GM12875 (cell line): Measurements from ENCODE around the gene TMEM132D.

Experiments used
- H3K4me3 ChIP-seq: one replicate; pipeline ENCODE4 v1.5.1; 2011; ENCODE audit warnings: low read depth, low read length, control low read depth
- TF ChIP-seq, protein P1 (sequence below): IDR thresholded peaks from 2 replicates; pipeline ENCODE4 v1.5.1; 2011; ENCODE audit warnings: low read depth, mild to moderate bottlenecking, control low read depth, inconsistent platforms, low read length, moderate library complexity, borderline replicate concordance; ENCODE audit not compliant: insufficient read depth

Gene TMEM132D

DNA sequence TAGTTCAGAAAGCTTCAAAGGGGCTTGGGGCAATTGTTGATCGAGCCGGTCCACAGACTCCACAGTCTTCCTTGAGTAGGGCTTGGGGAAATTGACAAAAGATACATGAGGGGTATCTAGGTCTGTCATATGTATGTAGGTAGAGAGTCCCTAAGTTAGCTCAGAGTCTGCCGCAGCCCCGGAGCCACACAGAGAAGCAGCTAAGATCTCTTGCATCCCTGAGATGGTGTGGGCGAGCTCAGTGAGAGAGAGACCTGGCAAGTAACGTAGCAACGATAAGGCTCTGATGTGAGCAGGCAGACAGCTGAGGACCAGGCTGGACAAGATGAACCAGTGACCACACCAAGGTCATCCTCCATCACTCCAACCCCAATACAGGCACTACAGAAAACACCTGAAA, 297.6 kb downstream of the TMEM132D start:
- no peak overlapping the region for H3K4me3 ChIP-seq
- TF ChIP-seq, protein P1, sequence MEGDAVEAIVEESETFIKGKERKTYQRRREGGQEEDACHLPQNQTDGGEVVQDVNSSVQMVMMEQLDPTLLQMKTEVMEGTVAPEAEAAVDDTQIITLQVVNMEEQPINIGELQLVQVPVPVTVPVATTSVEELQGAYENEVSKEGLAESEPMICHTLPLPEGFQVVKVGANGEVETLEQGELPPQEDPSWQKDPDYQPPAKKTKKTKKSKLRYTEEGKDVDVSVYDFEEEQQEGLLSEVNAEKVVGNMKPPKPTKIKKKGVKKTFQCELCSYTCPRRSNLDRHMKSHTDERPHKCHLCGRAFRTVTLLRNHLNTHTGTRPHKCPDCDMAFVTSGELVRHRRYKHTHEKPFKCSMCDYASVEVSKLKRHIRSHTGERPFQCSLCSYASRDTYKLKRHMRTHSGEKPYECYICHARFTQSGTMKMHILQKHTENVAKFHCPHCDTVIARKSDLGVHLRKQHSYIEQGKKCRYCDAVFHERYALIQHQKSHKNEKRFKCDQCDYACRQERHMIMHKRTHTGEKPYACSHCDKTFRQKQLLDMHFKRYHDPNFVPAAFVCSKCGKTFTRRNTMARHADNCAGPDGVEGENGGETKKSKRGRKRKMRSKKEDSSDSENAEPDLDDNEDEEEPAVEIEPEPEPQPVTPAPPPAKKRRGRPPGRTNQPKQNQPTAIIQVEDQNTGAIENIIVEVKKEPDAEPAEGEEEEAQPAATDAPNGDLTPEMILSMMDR = no peak

DNA sequence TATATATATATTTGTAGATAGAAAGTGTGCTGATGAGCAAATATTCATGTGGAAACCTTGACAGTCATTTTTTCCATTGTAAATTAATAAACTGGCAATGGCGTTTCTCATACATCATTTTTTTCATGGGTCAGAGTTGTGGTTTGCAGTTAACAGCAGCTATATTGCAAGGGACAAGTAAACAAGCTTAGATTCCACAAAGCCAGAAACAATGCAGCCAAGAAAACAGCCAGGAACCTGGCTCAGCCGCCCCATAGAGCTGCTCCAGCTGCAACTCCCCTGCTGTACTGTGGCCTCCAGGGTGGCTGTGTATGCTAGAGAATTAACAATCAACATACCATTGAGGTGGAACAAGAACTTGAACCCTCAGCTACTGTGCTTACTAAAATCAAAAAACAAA, 298.2 kb downstream of the TMEM132D start:
- H3K4me3 ChIP-seq = no peak overlapping the region
- TF ChIP-seq, protein P1 = no peak

DNA sequence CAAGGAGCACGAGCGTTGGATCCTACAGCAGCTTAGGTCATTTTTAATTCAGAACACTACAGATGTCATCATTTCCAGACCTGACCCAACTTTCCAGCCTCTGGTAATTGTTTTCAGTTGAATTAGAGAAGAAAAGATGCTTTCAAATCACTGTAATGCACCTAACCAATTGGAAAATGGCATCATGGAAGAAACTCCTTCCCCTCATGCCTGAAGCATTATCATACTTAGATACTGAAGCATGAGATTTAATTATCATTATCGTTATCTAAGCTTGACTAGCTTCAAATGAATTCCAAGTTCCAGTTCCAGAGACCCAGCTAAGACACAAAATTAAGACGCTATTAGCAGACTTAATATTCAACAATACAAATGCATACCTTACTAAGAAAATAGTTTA, 299.3 kb downstream of the TMEM132D start:
- H3K4me3 ChIP-seq = no peak overlapping the region

DNA sequence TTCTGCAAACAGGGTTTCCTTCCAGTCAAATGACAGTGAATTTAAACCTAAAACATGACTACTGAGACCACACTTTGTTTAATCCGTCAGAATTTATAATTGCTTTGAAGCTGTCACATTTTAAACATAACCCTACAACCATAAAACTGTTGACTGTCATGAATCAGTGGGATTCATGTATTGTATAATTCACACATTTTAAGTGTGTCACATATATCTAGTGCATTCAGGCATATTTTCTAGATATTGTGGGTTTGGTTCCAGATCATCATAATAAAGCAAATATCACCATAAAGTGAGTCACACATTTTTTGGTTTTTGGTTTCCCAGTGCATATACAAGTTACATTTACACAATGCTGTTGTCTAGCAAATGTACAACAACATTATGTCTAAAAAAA, 304.4 kb downstream of the TMEM132D start:
- TF ChIP-seq, protein P1 = no peak
- no peak overlapping the region for H3K4me3 ChIP-seq

More for the DNA sequence above, 299.3 kb downstream of the TMEM132D start:
- TF ChIP-seq, protein P1 = no peak

DNA sequence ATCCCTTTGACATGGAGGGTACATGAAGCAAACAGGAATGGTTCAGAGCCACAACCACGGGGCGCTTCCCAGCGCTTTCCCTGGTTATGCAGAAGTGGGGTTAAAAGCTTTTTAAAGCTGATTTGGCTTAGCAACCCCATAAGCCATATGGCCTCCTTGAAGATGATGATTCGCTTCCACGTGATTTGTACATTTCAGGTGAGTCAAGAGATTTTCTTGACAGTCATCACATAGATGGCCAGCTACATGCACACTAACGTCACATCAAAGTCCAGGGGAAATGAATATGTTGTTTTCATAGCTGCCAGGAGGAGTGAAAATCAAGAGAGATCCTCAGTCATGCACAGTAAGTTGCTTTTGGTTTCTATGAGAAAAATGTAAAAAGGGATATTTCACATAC, 309.7 kb downstream of the TMEM132D start:
- TF ChIP-seq, protein P1 = no peak

DNA sequence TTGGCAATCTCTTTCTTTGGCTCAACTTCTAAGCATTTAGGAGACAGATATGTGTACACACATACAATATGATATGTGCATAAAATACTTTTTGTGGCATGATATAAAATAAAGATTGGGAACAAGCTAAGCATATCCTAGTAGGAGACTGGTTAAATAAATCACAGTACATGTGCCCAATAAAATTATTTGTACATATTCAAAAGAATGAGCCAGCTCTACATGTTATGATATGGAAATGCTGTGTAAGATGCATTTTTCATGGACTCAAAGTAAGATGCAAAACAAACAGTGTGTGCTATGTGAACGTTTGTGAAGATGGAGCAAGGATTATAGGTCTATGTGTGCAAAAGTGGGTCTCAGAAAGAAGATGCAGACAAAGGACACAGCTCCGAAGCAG, 311.4 kb downstream of the TMEM132D start:
- H3K4me3 ChIP-seq = no peak overlapping the region
- TF ChIP-seq, protein P1 = no peak

More for the DNA sequence above, 309.7 kb downstream of the TMEM132D start:
- no peak overlapping the region for H3K4me3 ChIP-seq

DNA sequence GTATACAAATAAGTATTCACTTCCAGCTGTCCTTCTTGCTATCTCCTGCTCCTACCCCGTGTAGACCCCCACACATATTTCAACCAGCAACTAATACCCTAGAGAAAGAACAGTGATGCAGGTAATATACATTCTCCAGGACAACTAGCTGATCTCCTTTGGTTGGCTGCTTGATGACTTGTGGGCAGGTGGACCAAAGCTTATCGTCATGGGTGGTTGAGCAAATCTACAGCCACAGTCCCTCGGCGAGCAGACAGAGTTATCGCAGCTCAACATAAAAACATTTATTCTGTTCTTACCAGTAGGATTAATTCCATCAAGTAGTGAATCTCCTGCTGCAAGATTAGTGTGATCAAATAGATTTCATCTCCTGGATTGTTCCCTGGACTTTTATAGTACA, 314.3 kb downstream of the TMEM132D start:
- TF ChIP-seq, protein P1 = no peak
- H3K4me3 ChIP-seq = no peak overlapping the region
